ENCODE results near the gene NOS1AP.

- no peak for TF ChIP-seq CTCF (IDR thresholded peaks at IDR 0.05 in 2 of 3, conservative IDR thresholded peaks at IDR 0.05 in 1 of 3; ENCODE audit: borderline replicate concordance in 1 of 3, insufficient read depth in 1 of 3, low read depth in 2 of 3, low read length in 2 of 3)
- no peak for TF ChIP-seq EZH2 (IDR thresholded peaks at IDR 0.05)
- TF ChIP-seq EZH2phosphoT487 (IDR thresholded peaks at IDR 0.05; ENCODE audit: borderline replicate concordance), result no peak
- TF ChIP-seq POLR2AphosphoS5 (IDR thresholded peaks at IDR 0.05; ENCODE audit: low read depth, low read length), result no peak
- no peak for TF ChIP-seq RAD21 (IDR thresholded peaks at IDR 0.05; ENCODE audit: low read depth)
- TF ChIP-seq ZNF274 (IDR thresholded peaks at IDR 0.05; ENCODE audit: low read depth, low read length), result no peak
These were observed 180.7 kb downstream of the NOS1AP start for GRCh38 chr1:162250004-162250730.
